HepG2 (cell line): ENCODE results near the gene FGF19. TPM values are rescaled to one million over a fixed set of nuclear protein-coding genes. Genes with fewer than 3 reads are reported as not detected.

Experiments
- ATF7 ChIP-seq, 2 experiments: fragments of 450-650 bp in 1 of 2; sonication (generic) in 1 of 2; formaldehyde crosslinking in 1 of 2; IDR thresholded peaks; 2 replicates each; pipeline versions ENCODE4 v1.4.0 to v1.6.1; 2016 to 2020; ENCODE audit warnings: antibody characterized with exemption in 1 of 2, mild to moderate bottlenecking in 1 of 2, missing genetic modification reagents in 1 of 2
- ETV5 ChIP-seq: IDR thresholded peaks from 2 replicates; pipeline ENCODE4 v1.6.1; 2018; ENCODE audit warnings: missing biosample characterization, missing genetic modification reagents, inconsistent platforms, borderline replicate concordance
- GATAD2A ChIP-seq: IDR thresholded peaks from 2 replicates; pipeline ENCODE4 v1.6.1; 2016
- KDM4B ChIP-seq: sonication (generic); formaldehyde crosslinking; IDR thresholded peaks from 2 replicates; pipeline ENCODE4 v1.4.0; 2020; ENCODE audit warnings: missing genetic modification reagents
- LRRFIP1 ChIP-seq: sonication (generic); formaldehyde crosslinking; conservative IDR thresholded peaks from 2 replicates; pipeline ENCODE4 v1.4.0; 2020; ENCODE audit warnings: missing genetic modification reagents
- NFKB2 ChIP-seq: sonication (generic); formaldehyde crosslinking; IDR thresholded peaks from 2 replicates; pipeline ENCODE4 v1.4.0; 2020; ENCODE audit warnings: missing genetic modification reagents, borderline replicate concordance
- PAXIP1 ChIP-seq: sonication (generic); formaldehyde crosslinking; conservative IDR thresholded peaks from 2 replicates; pipeline ENCODE4 v1.4.0; 2020; ENCODE audit warnings: mild to moderate bottlenecking, missing genetic modification reagents, moderate library complexity
- SOX13 ChIP-seq, 3 experiments: fragments of 450-650 bp in 1 of 3; sonication (generic) in 1 of 3; formaldehyde crosslinking in 1 of 3; IDR thresholded peaks in 2 of 3; conservative IDR thresholded peaks in 1 of 3; 2 replicates each; pipeline versions ENCODE4 v1.5.0 to v1.6.1; 2016 to 2020; ENCODE audit warnings: antibody characterized with exemption in 1 of 3, mild to moderate bottlenecking in 1 of 3, missing compliant biosample characterization in 1 of 3, missing genetic modification reagents in 1 of 3, moderate library complexity in 1 of 3
- SP2 ChIP-seq: sonication (generic); formaldehyde crosslinking; IDR thresholded peaks from 2 replicates; pipeline ENCODE4 v1.5.1; 2020; ENCODE audit warnings: mild to moderate bottlenecking, missing genetic modification reagents
- TAF1 ChIP-seq: sonication (generic); formaldehyde crosslinking; IDR thresholded peaks from 2 replicates; pipeline ENCODE4 v1.4.0; 2020; ENCODE audit warnings: missing genetic modification reagents
- TMF1 ChIP-seq: sonication (generic); formaldehyde crosslinking; IDR thresholded peaks from 2 replicates; pipeline ENCODE4 v1.8.1; 2022; ENCODE audit warnings: low read depth, missing genetic modification reagents
- ZSCAN5A ChIP-seq: sonication (generic); formaldehyde crosslinking; IDR thresholded peaks from 2 replicates; pipeline ENCODE4 v1.8.0; 2022; ENCODE audit warnings: mild to moderate bottlenecking, missing genetic modification reagents, borderline replicate concordance
- polyA plus RNA-seq, 8 experiments: library from polyadenylated mRNA; depleted of rRNA in 3 of 8; stranded (reverse) in 7 of 8; unstranded in 1 of 8; fragments of >200 nt; fragmentation: Illumina TruSeq in 4 of 8; extraction: Trizol in 4 of 8; gene quantifications; 2 replicates each; pipeline versions ENCODE4 v1.2.1 to v1.2.3, GENCODE V29; 2011 to 2016; ENCODE audit warnings: low read depth in 4 of 8, missing spikeins in 1 of 8, mixed read lengths in 1 of 8; ENCODE audit not compliant: insufficient read depth in 1 of 8
- total RNA-seq, 5 experiments: library from RNA; depleted of rRNA; stranded (reverse); fragments of >200 nt; fragmentation: Illumina TruSeq; extraction: Trizol; gene quantifications; 2 replicates each; pipeline ENCODE4 v1.2.3, GENCODE V29; 2016; ENCODE audit warnings: low read depth in 1 of 5
- TF ChIP-seq, protein P1 (sequence below): sonication (generic); formaldehyde crosslinking; IDR thresholded peaks from 2 replicates; pipeline ENCODE4 v1.8.1; 2022; ENCODE audit warnings: low read depth, mild to moderate bottlenecking, missing genetic modification reagents
- TF ChIP-seq, protein P2 (sequence below): sonication (generic); formaldehyde crosslinking; IDR thresholded peaks from 2 replicates; pipeline ENCODE4 v1.5.0; 2020; ENCODE audit warnings: mild to moderate bottlenecking, missing genetic modification reagents

Gene FGF19
- total and polyA plus RNA-seq, 2 of the 13 experiments (the other 11 are each of a cell fraction or from before 2014, with no cell fraction given): 0.07 TPM; not detected in 1

DNA sequence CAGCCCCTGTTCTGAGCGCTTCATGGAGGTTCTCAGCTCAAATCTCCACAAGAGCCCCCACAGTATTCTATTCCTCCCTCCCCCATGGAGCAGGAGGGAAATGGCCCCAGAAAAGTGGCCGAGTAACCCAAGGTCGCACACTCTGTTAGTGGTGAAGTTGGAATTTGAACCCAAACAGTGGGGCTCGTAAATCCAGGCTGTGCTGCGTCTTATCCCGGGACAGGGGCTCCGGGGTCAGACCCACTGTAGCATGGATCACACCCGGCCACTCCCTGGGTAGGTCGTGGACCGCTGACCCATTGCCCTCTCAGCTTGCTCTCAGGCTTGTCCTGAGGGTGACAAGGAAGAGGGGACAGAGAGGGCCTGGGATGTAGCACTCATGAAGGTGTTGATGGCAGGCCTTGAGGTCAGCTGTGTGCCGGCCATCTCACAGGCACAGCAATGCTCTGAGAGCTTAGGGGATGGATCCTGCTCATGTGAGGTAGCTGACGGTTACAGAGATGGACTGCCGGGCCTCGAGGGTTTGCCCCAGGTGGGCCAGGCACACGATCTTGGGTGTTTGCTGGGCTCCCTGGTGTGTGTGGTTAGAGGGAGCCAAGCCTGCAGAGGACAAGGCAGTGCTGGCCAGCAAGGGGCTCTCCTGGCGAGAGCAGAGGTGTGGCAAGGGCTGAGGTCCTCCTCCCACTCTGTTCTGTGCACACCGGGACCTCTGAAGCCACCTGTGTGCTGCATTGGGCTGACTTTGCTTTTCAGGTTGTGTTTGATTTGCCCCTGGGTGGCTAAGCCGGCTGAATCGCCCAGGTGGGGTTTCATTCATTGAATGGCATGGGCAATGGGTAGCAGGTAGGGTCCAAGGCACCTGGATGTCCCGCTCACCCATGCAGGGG, 2.3 kb upstream of the FGF19 start (continued):
- TF ChIP-seq LRRFIP1: no peak
- TF ChIP-seq, protein P1, sequence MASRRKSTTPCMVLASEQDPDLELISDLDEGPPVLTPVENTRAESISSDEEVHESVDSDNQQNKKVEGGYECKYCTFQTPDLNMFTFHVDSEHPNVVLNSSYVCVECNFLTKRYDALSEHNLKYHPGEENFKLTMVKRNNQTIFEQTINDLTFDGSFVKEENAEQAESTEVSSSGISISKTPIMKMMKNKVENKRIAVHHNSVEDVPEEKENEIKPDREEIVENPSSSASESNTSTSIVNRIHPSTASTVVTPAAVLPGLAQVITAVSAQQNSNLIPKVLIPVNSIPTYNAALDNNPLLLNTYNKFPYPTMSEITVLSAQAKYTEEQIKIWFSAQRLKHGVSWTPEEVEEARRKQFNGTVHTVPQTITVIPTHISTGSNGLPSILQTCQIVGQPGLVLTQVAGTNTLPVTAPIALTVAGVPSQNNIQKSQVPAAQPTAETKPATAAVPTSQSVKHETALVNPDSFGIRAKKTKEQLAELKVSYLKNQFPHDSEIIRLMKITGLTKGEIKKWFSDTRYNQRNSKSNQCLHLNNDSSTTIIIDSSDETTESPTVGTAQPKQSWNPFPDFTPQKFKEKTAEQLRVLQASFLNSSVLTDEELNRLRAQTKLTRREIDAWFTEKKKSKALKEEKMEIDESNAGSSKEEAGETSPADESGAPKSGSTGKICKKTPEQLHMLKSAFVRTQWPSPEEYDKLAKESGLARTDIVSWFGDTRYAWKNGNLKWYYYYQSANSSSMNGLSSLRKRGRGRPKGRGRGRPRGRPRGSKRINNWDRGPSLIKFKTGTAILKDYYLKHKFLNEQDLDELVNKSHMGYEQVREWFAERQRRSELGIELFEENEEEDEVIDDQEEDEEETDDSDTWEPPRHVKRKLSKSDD (CRISPR knock-in tag): no peak
- TF ChIP-seq TAF1 (CRISPR knock-in tag): no peak
- no peak for TF ChIP-seq KDM4B (CRISPR knock-in tag)
- no peak for TF ChIP-seq NFKB2 (CRISPR knock-in tag)
- no peak for TF ChIP-seq SOX13 (IDR thresholded peaks at IDR 0.05)
- peak in 1 of 2 experiments; percentile 43; a peak in 1 of 4 replicates for TF ChIP-seq SOX13 (CRISPR knock-in tag; conservative IDR thresholded peaks at IDR 0.05 in 1 of 2, IDR thresholded peaks at IDR 0.05 in 1 of 2)
- no peak for TF ChIP-seq ATF7 (IDR thresholded peaks at IDR 0.05)
- TF ChIP-seq ATF7 (CRISPR knock-in tag; IDR thresholded peaks at IDR 0.05): peak; percentile 52; the same call in 1 of the 2 replicates
- no peak for TF ChIP-seq SP2
- no peak for TF ChIP-seq ZSCAN5A (CRISPR knock-in tag)
- TF ChIP-seq TMF1 (CRISPR knock-in tag): no peak
- peak; percentile 89 for TF ChIP-seq PAXIP1 (CRISPR knock-in tag)
- no peak; the same call in 1 of the 2 replicates for TF ChIP-seq ETV5 (CRISPR knock-in tag)
- TF ChIP-seq, protein P2, sequence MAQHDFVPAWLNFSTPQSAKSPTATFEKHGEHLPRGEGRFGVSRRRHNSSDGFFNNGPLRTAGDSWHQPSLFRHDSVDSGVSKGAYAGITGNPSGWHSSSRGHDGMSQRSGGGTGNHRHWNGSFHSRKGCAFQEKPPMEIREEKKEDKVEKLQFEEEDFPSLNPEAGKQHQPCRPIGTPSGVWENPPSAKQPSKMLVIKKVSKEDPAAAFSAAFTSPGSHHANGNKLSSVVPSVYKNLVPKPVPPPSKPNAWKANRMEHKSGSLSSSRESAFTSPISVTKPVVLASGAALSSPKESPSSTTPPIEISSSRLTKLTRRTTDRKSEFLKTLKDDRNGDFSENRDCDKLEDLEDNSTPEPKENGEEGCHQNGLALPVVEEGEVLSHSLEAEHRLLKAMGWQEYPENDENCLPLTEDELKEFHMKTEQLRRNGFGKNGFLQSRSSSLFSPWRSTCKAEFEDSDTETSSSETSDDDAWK (CRISPR knock-in tag): no peak
- peak; percentile 65 for TF ChIP-seq GATAD2A (CRISPR knock-in tag)
